Adrenal gland (tissue), 12 donors: ENCODE results near the gene TBC1D2B. TPM values are rescaled to one million over a fixed set of nuclear protein-coding genes. Genes with fewer than 3 reads are reported as not detected.

Experiments
- DNase-seq, 7 donors: peaks; one replicate each; pipeline ENCODE4 v3.0.0-alpha.2; 2019 to 2020
- H3K27ac ChIP-seq, 5 donors: fragments of 200-600 bp; sonication (generic) in 4 of 5; 1 replicate in 3 of 5; 2 replicates in 2 of 5; pipeline versions ENCODE4 v1.5.1 to v1.8.0; 2016 to 2020; ENCODE audit warnings: mild to moderate bottlenecking in 1 of 5
- H3K27me3 ChIP-seq: fragments of 200-600 bp; 2 replicates; pipeline ENCODE4 v1.8.0; 2021
- H3K36me3 ChIP-seq, 2 donors: fragments of 200-600 bp; replicated peaks in 1 of 2; 1 replicate in 1 of 2; 2 replicates in 1 of 2; pipeline versions ENCODE4 v1.5.1 to v1.8.0; 2018 to 2022
- H3K4me1 ChIP-seq, 2 donors: fragments of 200-600 bp; replicated peaks in 1 of 2; 1 replicate in 1 of 2; 2 replicates in 1 of 2; pipeline versions ENCODE4 v1.5.1 to v1.8.0; 2018 to 2021
- H3K4me3 ChIP-seq, 4 donors: fragments of 200-600 bp; sonication (generic) in 3 of 4; one replicate each; pipeline ENCODE4 v1.5.1; 2016 to 2018
- H3K9me3 ChIP-seq, 3 donors: fragments of 200-600 bp; sonication (generic) in 1 of 3; replicated peaks in 1 of 3; 1 replicate in 2 of 3; 2 replicates in 1 of 3; pipeline versions ENCODE4 v1.5.1 to v1.8.0; 2016 to 2021
- POLR2A ChIP-seq, 2 donors: fragments of 450-650 bp; IDR thresholded peaks; one replicate each; pipeline ENCODE4 v1.6.1; 2017; ENCODE audit warnings: antibody characterized with exemption in 2 of 2, mild to moderate bottlenecking in 2 of 2, moderate library complexity in 1 of 2
- WGBS, 4 donors: extraction: QIAGEN DNeasy Blood & Tissue Kit in 2 of 4; methylation state at CpG; one replicate each; pipeline versions ENCODE4 v1.1.5 to v1.1.7; 2013 to 2017; 5-methylcytosine and 5-hydroxymethylcytosine counted together
- intact Hi-C, 2 donors: fragments of 100-400 bp; cut with DNase I; formaldehyde crosslinking; loops; one replicate each; pipeline versions ENCODE4 v1.14.1 to v1.15.0; 2022 to 2023
- polyA plus RNA-seq, 3 donors: library from polyadenylated mRNA; stranded (reverse); fragments of 200-250 nt in 2 of 3; fragments of 350-450 nt in 1 of 3; fragmentation: Illumina TruSeq in 1 of 3; extraction: RNeasy Lipid Tissue Mini Kit (QIAGEN cat#74804) in 1 of 3; gene quantifications; one replicate each; pipeline ENCODE4 v1.2.3, GENCODE V29; 2013 to 2014
- total RNA-seq, 9 donors: library from RNA; depleted of rRNA in 4 of 9; stranded (reverse); fragments of >200 nt in 4 of 9; fragments of 120-200 nt in 1 of 9; fragmentation: NEBNext Ultra II Directional in 1 of 9; extraction: Animal tissue kit (Norgen Biotek cat#: 25700) in 1 of 9; gene quantifications; one replicate each; pipeline versions ENCODE4 v1.1.0 to v1.2.4, GENCODE V29; 2013 to 2023
- TF ChIP-seq, protein P1 (sequence below), 6 experiments: fragments of 450-650 bp in 4 of 6; fragments of 200-600 bp in 2 of 6; sonication (generic) in 1 of 6; IDR thresholded peaks; 1 replicate in 5 of 6; 2 replicates in 1 of 6; pipeline versions ENCODE4 v1.5.1 to v1.8.0; 2016 to 2021; ENCODE audit warnings: antibody characterized with exemption in 6 of 6, mild to moderate bottlenecking in 2 of 6, moderate library complexity in 1 of 6
- donor health status: healthy with polysubstance abuse.
- donor health status: Bipolar disorder and iron deficiency.
- donor health status: DM: yes; HTN: yes; CAD: no.
- donor health status: DM: no; HTN: no; CAD: no.
- donor health status: DM: no; HTN: no; CAD: no.
- donor health status: DM: yes; HTN: yes; CAD: no.

TBC1D2B gene
- total and polyA plus RNA-seq, 12 donors, result 16.3 to 95.0 (median 54.6) TPM

DNA sequence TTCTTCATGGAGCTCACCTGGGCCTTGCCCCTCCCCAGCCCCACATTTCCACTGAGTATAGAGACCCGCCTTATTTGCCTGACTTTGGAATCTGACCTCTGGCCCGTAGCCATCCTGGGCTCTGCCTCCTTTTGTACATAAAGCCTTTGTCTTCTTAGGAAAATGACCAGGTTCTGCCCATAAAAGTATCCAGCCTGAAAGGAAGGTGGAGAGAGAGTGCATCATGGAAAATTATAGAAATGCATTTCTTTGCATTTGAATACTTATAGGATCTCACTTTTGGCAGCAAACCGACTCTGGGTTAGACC, 11.2 kb upstream of the TBC1D2B start:
- intact Hi-C loops, result no loop called here
- H3K27me3 ChIP-seq, result no peaks in the 10 kb centered on the region
- H3K9me3 ChIP-seq, result no peaks in the 10 kb centered on the region
- no peak overlapping the region for H3K4me3 ChIP-seq
- no peak overlapping the region for H3K27ac ChIP-seq
- H3K4me1 ChIP-seq, result peaks cover 0 to 4% of the 10 kb centered on the region in 2 donors
- no peak for DNase-seq
- no peaks in the 10 kb centered on the region for H3K36me3 ChIP-seq
- 77 to 86% (median 84%) methylated on average over 3 of the region's 3 CpGs for WGBS, 4 donors
- TF ChIP-seq, protein P1, sequence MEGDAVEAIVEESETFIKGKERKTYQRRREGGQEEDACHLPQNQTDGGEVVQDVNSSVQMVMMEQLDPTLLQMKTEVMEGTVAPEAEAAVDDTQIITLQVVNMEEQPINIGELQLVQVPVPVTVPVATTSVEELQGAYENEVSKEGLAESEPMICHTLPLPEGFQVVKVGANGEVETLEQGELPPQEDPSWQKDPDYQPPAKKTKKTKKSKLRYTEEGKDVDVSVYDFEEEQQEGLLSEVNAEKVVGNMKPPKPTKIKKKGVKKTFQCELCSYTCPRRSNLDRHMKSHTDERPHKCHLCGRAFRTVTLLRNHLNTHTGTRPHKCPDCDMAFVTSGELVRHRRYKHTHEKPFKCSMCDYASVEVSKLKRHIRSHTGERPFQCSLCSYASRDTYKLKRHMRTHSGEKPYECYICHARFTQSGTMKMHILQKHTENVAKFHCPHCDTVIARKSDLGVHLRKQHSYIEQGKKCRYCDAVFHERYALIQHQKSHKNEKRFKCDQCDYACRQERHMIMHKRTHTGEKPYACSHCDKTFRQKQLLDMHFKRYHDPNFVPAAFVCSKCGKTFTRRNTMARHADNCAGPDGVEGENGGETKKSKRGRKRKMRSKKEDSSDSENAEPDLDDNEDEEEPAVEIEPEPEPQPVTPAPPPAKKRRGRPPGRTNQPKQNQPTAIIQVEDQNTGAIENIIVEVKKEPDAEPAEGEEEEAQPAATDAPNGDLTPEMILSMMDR (IDR thresholded peaks at IDR 0.05), result no peak
- no peak for TF ChIP-seq POLR2A (IDR thresholded peaks at IDR 0.05)

DNA sequence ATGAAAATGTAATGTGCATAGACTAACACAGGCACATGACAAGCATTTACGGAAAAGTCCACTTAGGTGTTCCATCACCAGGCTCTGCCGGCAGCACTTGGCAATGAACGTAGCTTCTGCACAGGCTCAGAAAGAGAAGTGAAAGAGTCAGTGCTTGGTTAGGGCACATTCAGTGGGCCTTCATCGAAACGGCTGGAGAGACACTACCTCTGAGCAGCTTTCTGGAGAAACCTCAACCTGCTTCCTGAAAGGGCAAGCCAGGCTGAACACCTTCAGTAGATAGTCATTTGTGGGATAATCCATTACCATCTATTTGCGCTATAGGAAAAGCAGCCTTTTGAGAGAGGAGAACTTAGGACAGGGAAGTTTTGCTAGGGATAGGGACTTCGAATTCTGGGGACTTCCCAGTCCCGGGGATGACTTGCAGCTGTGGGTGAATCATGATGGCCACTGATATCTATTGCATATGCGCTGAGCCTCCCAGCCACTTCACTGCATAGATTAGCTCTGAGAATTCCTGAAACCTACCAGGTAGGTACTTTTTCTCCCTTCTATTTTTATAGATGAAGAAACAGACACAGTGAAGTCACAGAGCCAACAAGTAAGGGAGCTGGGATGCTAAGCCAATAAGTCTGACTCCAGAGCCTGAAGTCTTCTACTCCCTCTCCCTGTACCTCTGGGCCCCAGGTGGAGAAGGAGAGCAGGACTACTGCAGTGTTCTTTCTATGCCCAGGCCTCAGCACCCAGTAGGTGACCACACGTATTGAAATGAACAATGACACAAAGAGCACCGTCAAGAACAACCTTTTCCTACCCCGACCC, 10.7 kb upstream of the TBC1D2B start:
- Histone ChIP-seq H3K9me3 (no peaks in the 10 kb centered on the region), H3K27me3 (no peaks in the 10 kb centered on the region), H3K4me1 (peaks cover 0 to 4% of the 10 kb centered on the region in 2 donors), H3K36me3 (no peaks in the 10 kb centered on the region), H3K4me3 (no peak overlapping the region), H3K27ac (no peak overlapping the region)
- WGBS, 4 donors, result 79 to 84% (median 81%) methylated on average over 12 of the region's 12 CpGs
- intact Hi-C loops, result no loop called here
- DNase-seq, result peak in 1 of 7 donors; percentile 9
- no peak for TF ChIP-seq POLR2A (IDR thresholded peaks at IDR 0.05)
- TF ChIP-seq, protein P1 (IDR thresholded peaks at IDR 0.05), result no peak

DNA sequence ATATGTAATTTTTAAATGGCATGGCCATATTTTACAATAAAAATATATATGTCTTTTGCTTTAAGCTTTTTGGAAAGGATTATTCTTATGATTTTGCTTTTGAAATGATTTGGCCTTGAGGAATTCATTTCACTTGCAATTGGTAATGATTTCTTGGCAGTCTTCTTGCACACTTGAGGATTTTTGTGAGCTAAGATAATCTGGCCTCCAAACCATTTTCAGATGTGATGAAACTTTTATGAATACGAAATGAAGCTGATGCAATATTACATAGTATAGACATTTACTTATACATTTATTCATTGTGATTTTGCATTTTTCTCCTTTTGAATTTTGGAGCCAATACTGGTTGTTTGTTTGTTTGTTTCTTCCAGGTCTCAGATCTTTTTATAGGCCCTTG, 8.4 kb upstream of the TBC1D2B start:
- TF ChIP-seq, protein P1 (IDR thresholded peaks at IDR 0.05), result no peak
- no peak for TF ChIP-seq POLR2A (IDR thresholded peaks at IDR 0.05)
- WGBS, 4 donors, result 19 to 49% (median 35%) methylated on average over 1 of the region's 1 CpG
- Histone ChIP-seq H3K4me1 (peaks cover 0 to 4% of the 10 kb centered on the region in 2 donors), H3K27me3 (no peaks in the 10 kb centered on the region), H3K4me3 (no peak overlapping the region), H3K36me3 (no peaks in the 10 kb centered on the region), H3K27ac (no peak overlapping the region), H3K9me3 (no peaks in the 10 kb centered on the region)
- no peak for DNase-seq
- intact Hi-C loops, result no loop called here

DNA sequence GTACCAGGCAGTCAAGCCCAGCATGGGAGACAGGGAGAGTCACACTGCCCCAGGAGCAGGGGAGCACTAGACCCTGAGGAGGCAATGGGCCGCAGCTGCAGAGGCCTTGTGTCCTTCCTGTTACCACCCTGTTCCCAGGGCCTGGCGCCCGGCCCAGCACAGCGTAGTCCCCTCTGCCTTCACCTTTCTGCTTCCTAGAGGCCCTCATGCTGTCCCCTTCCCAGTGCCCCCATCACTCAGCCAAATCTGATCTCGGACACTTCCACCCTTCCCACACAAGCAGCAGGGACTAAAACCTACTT, 6.9 kb upstream of the TBC1D2B start:
- 49 to 76% (median 72%) methylated on average over 4 to 5 of the region's 5 CpGs for WGBS, 4 donors
- H3K4me3 ChIP-seq, result no peak overlapping the region
- no peaks in the 10 kb centered on the region for H3K9me3 ChIP-seq
- intact Hi-C loops, result no loop called here
- DNase-seq, result peak in 1 of 7 donors; percentile 26
- peaks cover 0 to 4% of the 10 kb centered on the region in 2 donors for H3K4me1 ChIP-seq
- H3K27ac ChIP-seq, result no peak overlapping the region
- H3K27me3 ChIP-seq, result no peaks in the 10 kb centered on the region
- TF ChIP-seq, protein P1 (IDR thresholded peaks at IDR 0.05), result no peak
- no peak for TF ChIP-seq POLR2A (IDR thresholded peaks at IDR 0.05)
- no peaks in the 10 kb centered on the region for H3K36me3 ChIP-seq
